Stomach (tissue), 4 donors: ENCODE results near the gene PIEZO1.

Experiments used
- CTCF ChIP-seq, 7 experiments: fragments of 450-650 bp in 4 of 7; fragments of 200-600 bp in 3 of 7; sonication (generic) in 3 of 7; IDR thresholded peaks; one replicate each; pipeline ENCODE4 v1.5.1; 2016 to 2019; ENCODE audit warnings: antibody characterized with exemption in 7 of 7, control low read depth in 2 of 7, mild to moderate bottlenecking in 1 of 7
- POLR2A ChIP-seq, 4 donors: fragments of 450-650 bp; IDR thresholded peaks; one replicate each; pipeline ENCODE4 v1.6.1; 2016; ENCODE audit warnings: antibody characterized with exemption in 4 of 4, control low read depth in 2 of 4, mild to moderate bottlenecking in 1 of 4, moderate library complexity in 1 of 4
- POLR2AphosphoS5 ChIP-seq, 3 donors: sonication (generic); formaldehyde crosslinking; IDR thresholded peaks; one replicate each; pipeline ENCODE4 v1.6.1; 2016; ENCODE audit warnings: antibody characterized with exemption in 3 of 3

- TF ChIP-seq CTCF (IDR thresholded peaks at IDR 0.05) (no peak), POLR2A (IDR thresholded peaks at IDR 0.05) (no peak), POLR2AphosphoS5 (IDR thresholded peaks at IDR 0.05) (no peak)
Measured at GRCh38 chr16:88748364-88748763, 36.7 kb downstream of the PIEZO1 start.
